HG02885 (cell line): Measurements from ENCODE around the gene ZBTB32.

Source experiments
- ATAC-seq: cut with Tn5 transposase; IDR thresholded peaks from one replicate; pipeline ENCODE4 v1.9.1; 2021; ENCODE audit warnings: mild to moderate bottlenecking; ENCODE audit not compliant: unreplicated experiment, poor library complexity

ZBTB32 gene

GRCh38 chr19:35693835-35694599, 10.3 kb upstream of the ZBTB32 start:
- peak; percentile 78 for ATAC-seq

DNA sequence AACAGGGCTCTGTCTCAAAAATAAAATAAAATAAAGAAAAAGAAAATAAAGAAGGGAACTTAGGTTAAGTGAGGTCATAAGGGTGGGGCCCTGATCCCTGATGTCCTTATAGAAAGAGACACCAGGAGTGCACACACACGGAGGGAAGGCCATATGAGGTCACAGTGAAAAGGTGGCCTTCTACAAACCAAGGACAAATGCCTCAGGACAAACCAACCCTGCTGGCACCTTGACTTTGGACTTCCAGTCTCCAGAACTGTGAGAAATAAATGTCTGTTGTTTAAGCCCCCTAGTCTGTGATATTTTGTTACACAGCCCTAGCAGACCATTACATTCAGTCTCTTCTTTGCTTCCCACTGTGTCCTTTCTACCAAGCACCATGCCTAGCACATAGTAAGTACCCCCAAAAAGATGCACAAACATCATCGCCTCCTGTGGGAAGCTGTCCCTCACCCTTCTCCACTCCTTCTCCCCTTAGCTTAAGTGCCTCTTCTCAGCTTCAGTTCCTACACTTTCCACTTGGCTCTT, 8.4 kb upstream of the ZBTB32 start:
- no peak for ATAC-seq

- ATAC-seq, result no peak
Observed at GRCh38 chr19:35696835-35697234, 7.5 kb upstream of the ZBTB32 start.

GRCh38 chr19:35702223-35703012, 1.9 kb upstream of the ZBTB32 start:
- ATAC-seq, result peak; percentile 98

DNA sequence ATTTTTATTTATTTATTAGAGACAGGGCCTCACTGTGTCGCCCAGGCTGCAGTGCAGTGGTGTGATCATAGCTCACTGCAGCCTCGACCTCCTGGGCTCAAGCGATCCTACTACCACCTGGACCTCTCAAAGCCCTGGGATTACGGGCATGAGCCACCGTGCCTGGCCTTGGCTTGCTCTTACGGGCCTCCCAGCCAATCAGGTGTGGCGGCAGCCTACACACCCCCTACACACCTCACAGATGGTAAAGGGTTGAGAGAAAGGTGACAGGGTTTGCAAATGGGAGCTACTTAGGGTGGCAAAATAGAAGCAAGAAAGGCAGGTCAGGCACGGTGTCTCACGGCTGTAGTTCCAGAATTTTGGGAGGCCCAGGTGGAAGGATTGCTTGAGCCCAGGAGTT, 1.0 kb upstream of the ZBTB32 start:
- ATAC-seq, result no peak

DNA sequence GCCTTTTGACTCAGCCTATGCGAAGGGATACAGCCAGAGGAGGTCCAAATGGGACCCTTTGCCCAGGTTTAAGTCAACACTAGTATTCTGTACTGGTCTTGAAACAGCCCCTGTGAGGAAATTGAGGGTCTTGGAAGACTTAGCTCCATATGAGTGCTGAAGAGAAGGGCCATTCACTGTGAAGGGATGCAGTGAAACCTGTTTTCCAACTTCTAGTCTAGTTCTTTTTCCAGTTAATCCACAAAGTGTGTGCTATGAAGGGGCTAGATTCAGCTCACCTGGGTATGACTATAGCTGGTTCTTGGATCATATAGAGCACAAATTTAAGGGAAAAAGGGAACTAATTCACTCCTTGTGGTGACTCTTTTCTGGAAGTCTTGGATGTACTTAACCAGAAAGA, 4.0 kb downstream of the ZBTB32 start:
- ATAC-seq, result no peak

- ATAC-seq, result peak; percentile 45
Observed at GRCh38 chr19:35710784-35711723, 6.7 kb downstream of the ZBTB32 start.

- ATAC-seq, result peak; percentile 19
Observed at GRCh38 chr19:35712567-35713505, 8.5 kb downstream of the ZBTB32 start.

- ATAC-seq, result no peak
Observed at GRCh38 chr19:35713506-35713850, 9.1 kb downstream of the ZBTB32 start.

GRCh38 chr19:35713904-35714495, 9.6 kb downstream of the ZBTB32 start:
- ATAC-seq, result no peak

GRCh38 chr19:35714601-35715354, 10.4 kb downstream of the ZBTB32 start:
- ATAC-seq, result no peak

- ATAC-seq, result no peak
Observed at GRCh38 chr19:35715355-35715809, 11.0 kb downstream of the ZBTB32 start.

DNA sequence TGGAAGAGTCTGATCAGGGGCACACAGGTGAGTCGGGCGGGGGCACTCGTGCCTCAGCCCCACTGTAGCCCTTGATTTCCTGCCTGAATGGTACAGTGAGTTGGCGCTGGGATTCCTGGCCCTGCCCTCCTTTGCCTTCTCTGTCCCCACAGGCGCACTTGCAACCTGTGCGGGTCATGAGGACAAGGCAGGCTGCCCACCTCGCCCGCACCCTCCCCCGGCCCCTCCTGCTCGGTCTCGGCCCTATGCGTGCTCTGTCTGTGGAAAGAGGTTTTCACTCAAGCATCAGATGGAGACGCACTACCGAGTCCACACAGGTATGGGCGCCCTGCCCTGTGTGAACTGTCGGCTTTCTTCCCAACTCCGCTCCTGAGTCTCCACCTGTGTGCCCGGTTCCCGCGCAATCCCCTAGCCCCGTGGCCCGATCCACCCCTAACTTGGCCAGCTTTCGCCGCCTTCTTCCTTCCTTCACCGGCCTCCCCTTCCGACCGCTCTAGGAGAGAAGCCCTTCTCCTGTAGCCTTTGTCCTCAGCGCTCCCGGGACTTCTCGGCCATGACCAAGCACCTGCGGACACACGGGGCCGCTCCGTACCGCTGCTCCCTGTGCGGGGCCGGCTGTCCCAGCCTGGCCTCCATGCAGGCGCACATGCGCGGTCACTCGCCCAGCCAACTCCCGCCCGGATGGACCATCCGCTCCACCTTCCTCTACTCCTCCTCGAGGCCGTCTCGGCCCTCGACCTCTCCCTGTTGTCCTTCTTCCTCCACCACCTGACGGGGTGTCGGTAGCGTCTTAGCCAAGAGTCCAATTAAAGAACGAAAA, 11.8 kb downstream of the ZBTB32 start:
- peak; percentile 5 for ATAC-seq

DNA sequence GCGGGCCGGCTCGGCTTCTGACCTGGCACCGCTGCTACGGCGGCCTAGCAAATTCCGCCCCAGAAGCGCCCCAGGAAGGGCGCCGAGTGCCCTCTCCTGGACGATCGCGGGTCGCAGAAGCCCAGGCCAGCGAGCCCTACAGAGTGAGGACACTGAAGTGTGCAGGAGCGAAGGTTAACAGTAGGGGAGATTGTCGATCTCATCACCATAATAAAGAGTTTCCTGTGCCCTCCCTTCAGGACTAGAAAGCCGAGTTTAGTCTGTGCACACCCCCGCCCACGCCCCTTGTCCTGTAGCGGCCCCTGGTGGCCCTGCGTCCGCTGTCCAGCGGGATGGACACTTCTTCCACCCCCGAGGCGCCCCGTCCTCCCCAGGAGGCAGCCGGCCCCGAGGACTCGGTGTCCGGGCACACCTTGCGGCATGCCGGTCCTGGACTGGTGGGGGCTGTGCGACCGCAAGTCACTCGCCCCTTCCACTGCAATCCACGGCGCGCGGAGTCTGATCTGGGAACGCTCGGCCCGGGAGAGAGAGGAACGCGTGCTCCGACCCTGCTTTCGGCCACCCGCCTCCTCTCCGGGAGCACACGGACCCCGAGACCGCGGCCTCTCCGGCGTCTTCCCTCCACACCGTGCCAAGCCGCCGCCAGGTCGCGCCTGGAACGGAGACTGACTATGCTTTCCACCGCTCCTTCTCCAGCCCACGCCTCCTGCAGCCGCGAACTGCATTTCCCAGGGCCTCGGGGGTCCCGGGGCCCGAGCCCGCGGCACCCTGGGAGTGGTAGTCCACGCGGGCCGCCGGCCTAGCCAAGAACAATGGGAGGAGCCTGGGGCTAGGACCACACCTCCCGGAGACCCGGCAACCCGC, 12.7 kb downstream of the ZBTB32 start:
- ATAC-seq, result peak; percentile 66

DNA sequence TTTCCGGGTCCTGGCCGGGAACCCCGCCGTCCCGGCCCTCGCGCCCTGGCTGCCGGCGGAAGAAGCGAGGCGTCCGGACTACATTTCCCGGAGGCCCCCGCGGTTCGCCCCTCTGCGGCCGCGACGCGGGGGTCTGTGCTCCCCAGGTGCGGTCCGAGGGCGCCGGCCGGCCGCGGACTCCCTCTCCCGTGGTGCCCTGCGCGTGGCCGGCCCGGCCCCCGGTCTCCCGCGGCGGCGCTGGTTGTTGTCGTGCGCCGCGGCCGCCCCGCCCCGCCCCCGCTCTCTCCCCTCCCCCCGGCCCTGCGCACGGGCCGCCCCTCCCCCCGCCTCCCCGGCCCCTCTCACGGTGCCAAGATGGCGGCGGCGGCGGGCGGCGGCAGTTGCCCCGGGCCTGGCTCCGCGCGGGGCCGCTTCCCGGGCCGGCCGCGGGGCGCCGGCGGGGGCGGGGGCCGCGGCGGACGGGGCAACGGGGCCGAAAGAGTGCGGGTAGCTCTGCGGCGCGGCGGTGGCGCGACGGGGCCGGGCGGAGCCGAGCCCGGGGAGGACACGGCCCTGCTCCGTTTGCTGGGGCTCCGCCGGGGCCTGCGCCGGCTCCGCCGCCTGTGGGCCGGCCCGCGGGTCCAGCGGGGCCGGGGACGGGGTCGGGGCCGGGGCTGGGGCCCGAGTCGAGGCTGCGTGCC, 13.4 kb downstream of the ZBTB32 start, which contains the start of gene KMT2B:
Gene KMT2B, plus strand, starts transcription at position 339 of the 680 bp plus-strand sequence. Its CDS starts 16 bp downstream, at position 355.
- peak; percentile 58 for ATAC-seq
